ENCODE results near the gene GRAP.

The GRAP gene

DNA sequence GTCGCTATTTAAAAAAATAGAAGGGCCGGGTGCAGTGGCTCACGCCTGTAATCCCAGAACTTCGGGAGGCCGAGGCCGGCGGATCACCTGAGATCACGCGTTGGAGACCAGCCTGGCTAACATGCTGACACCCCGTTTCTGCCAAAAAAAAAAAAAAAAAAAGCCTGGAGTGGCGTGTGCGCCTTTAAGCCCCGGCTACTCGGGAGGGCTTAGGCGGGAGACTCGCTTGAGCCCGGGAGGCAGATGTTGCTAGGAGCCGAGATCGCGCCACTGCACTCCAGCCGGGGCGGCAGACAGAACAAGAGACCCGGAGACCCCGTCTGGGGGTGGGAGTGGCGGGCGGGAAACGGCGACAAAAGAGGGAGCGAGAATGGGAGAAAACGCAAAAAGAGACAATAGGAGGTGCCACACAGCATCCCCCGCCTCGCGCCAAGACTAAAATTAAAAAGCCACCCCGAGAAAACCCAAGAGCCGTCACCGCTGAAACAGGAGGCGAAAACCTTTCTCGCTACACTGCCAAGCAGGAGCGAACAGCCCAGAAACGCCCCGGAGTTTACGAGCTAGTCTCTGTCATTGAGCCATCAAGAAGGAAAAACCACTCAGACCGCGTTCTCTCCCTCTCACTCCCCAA, 16.7 kb upstream of the GRAP start (continued):
- TF ChIP-seq, protein P1, sequence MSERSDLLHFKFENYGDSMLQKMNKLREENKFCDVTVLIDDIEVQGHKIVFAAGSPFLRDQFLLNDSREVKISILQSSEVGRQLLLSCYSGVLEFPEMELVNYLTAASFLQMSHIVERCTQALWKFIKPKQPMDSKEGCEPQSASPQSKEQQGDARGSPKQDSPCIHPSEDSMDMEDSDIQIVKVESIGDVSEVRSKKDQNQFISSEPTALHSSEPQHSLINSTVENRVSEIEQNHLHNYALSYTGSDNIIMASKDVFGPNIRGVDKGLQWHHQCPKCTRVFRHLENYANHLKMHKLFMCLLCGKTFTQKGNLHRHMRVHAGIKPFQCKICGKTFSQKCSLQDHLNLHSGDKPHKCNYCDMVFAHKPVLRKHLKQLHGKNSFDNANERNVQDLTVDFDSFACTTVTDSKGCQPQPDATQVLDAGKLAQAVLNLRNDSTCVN (tag by site-specific recombination; optimal IDR thresholded peaks at IDR 0.05), result peak; percentile 58
- TF ChIP-seq ZNF423 (tag by site-specific recombination; IDR thresholded peaks at IDR 0.05), result peak; percentile 63; the same call in 1 of the 2 replicates
- TF ChIP-seq, protein P2, sequence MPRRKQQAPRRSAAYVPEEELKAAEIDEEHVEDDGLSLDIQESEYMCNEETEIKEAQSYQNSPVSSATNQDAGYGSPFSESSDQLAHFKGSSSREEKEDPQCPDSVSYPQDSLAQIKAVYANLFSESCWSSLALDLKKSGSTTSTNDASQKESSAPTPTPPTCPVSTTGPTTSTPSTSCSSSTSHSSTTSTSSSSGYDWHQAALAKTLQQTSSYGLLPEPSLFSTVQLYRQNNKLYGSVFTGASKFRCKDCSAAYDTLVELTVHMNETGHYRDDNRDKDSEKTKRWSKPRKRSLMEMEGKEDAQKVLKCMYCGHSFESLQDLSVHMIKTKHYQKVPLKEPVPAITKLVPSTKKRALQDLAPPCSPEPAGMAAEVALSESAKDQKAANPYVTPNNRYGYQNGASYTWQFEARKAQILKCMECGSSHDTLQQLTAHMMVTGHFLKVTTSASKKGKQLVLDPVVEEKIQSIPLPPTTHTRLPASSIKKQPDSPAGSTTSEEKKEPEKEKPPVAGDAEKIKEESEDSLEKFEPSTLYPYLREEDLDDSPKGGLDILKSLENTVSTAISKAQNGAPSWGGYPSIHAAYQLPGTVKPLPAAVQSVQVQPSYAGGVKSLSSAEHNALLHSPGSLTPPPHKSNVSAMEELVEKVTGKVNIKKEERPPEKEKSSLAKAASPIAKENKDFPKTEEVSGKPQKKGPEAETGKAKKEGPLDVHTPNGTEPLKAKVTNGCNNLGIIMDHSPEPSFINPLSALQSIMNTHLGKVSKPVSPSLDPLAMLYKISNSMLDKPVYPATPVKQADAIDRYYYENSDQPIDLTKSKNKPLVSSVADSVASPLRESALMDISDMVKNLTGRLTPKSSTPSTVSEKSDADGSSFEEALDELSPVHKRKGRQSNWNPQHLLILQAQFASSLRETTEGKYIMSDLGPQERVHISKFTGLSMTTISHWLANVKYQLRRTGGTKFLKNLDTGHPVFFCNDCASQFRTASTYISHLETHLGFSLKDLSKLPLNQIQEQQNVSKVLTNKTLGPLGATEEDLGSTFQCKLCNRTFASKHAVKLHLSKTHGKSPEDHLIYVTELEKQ (tag by site-specific recombination; IDR thresholded peaks at IDR 0.05; ENCODE audit: borderline replicate concordance), result peak; percentile 93; the same call in 1 of the 2 replicates
- TF ChIP-seq ZSCAN16 (tag by site-specific recombination; IDR thresholded peaks at IDR 0.05), result 0 out of 2 replicates have a peak, but pooled peaks have one; percentile 50
- TF ChIP-seq ZFHX2 (tag by site-specific recombination; conservative IDR thresholded peaks at IDR 0.05), result peak; percentile 20; the same call in 1 of the 2 replicates
- TF ChIP-seq, protein P3, sequence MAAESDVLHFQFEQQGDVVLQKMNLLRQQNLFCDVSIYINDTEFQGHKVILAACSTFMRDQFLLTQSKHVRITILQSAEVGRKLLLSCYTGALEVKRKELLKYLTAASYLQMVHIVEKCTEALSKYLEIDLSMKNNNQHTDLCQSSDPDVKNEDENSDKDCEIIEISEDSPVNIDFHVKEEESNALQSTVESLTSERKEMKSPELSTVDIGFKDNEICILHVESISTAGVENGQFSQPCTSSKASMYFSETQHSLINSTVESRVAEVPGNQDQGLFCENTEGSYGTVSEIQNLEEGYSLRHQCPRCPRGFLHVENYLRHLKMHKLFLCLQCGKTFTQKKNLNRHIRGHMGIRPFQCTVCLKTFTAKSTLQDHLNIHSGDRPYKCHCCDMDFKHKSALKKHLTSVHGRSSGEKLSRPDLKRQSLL (tag by site-specific recombination; IDR thresholded peaks at IDR 0.05), result peak; percentile 92; the same call in 1 of the 2 replicates
- peak; percentile 97 for TF ChIP-seq ZNF394 (tag by site-specific recombination; IDR thresholded peaks at IDR 0.05; ENCODE audit: borderline replicate concordance)
- TF ChIP-seq ZFP69B (tag by site-specific recombination; IDR thresholded peaks at IDR 0.05), result peak; percentile 83
- TF ChIP-seq, protein P4, sequence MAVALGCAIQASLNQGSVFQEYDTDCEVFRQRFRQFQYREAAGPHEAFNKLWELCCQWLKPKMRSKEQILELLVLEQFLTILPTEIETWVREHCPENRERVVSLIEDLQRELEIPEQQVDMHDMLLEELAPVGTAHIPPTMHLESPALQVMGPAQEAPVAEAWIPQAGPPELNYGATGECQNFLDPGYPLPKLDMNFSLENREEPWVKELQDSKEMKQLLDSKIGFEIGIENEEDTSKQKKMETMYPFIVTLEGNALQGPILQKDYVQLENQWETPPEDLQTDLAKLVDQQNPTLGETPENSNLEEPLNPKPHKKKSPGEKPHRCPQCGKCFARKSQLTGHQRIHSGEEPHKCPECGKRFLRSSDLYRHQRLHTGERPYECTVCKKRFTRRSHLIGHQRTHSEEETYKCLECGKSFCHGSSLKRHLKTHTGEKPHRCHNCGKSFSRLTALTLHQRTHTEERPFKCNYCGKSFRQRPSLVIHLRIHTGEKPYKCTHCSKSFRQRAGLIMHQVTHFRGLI (tag by site-specific recombination; IDR thresholded peaks at IDR 0.05), result peak; percentile 71
- TF ChIP-seq KLF7 (tag by site-specific recombination; IDR thresholded peaks at IDR 0.05; ENCODE audit: borderline replicate concordance), result peak; percentile 93
- TF ChIP-seq, protein P5, sequence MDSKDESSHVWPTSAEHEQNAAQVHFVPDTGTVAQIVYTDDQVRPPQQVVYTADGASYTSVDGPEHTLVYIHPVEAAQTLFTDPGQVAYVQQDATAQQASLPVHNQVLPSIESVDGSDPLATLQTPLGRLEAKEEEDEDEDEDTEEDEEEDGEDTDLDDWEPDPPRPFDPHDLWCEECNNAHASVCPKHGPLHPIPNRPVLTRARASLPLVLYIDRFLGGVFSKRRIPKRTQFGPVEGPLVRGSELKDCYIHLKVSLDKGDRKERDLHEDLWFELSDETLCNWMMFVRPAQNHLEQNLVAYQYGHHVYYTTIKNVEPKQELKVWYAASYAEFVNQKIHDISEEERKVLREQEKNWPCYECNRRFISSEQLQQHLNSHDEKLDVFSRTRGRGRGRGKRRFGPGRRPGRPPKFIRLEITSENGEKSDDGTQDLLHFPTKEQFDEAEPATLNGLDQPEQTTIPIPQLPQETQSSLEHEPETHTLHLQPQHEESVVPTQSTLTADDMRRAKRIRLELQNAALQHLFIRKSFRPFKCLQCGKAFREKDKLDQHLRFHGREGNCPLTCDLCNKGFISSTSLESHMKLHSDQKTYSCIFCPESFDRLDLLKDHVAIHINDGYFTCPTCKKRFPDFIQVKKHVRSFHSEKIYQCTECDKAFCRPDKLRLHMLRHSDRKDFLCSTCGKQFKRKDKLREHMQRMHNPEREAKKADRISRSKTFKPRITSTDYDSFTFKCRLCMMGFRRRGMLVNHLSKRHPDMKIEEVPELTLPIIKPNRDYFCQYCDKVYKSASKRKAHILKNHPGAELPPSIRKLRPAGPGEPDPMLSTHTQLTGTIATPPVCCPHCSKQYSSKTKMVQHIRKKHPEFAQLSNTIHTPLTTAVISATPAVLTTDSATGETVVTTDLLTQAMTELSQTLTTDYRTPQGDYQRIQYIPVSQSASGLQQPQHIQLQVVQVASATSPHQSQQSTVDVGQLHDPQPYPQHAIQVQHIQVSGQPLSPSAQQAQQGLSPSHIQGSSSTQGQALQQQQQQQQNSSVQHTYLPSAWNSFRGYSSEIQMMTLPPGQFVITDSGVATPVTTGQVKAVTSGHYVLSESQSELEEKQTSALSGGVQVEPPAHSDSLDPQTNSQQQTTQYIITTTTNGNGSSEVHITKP (tag by site-specific recombination; IDR thresholded peaks at IDR 0.05), result peak; percentile 72
- peak; percentile 65 for TF ChIP-seq EGR2 (tag by site-specific recombination; IDR thresholded peaks at IDR 0.05; ENCODE audit: low read depth)
- TF ChIP-seq, protein P6, sequence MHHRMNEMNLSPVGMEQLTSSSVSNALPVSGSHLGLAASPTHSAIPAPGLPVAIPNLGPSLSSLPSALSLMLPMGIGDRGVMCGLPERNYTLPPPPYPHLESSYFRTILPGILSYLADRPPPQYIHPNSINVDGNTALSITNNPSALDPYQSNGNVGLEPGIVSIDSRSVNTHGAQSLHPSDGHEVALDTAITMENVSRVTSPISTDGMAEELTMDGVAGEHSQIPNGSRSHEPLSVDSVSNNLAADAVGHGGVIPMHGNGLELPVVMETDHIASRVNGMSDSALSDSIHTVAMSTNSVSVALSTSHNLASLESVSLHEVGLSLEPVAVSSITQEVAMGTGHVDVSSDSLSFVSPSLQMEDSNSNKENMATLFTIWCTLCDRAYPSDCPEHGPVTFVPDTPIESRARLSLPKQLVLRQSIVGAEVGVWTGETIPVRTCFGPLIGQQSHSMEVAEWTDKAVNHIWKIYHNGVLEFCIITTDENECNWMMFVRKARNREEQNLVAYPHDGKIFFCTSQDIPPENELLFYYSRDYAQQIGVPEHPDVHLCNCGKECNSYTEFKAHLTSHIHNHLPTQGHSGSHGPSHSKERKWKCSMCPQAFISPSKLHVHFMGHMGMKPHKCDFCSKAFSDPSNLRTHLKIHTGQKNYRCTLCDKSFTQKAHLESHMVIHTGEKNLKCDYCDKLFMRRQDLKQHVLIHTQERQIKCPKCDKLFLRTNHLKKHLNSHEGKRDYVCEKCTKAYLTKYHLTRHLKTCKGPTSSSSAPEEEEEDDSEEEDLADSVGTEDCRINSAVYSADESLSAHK (tag by site-specific recombination; IDR thresholded peaks at IDR 0.05), result peak; percentile 87
- TF ChIP-seq ZEB2 (tag by site-specific recombination; IDR thresholded peaks at IDR 0.05), result peak; percentile 99
- TF ChIP-seq ZNF558 (tag by site-specific recombination; IDR thresholded peaks at IDR 0.05), result peak; percentile 82; the same call in 1 of the 2 replicates
- TF ChIP-seq, protein P7, sequence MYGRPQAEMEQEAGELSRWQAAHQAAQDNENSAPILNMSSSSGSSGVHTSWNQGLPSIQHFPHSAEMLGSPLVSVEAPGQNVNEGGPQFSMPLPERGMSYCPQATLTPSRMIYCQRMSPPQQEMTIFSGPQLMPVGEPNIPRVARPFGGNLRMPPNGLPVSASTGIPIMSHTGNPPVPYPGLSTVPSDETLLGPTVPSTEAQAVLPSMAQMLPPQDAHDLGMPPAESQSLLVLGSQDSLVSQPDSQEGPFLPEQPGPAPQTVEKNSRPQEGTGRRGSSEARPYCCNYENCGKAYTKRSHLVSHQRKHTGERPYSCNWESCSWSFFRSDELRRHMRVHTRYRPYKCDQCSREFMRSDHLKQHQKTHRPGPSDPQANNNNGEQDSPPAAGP (tag by site-specific recombination; IDR thresholded peaks at IDR 0.05), result peak; percentile 90; the same call in 1 of the 2 replicates
- peak; percentile 37 for TF ChIP-seq ZNF623 (tag by site-specific recombination; IDR thresholded peaks at IDR 0.05)
- TF ChIP-seq KLF9 (tag by site-specific recombination; IDR thresholded peaks at IDR 0.05; ENCODE audit: low read depth), result peak; percentile 70; the same call in 1 of the 2 replicates
- TF ChIP-seq ZNF768 (tag by site-specific recombination; IDR thresholded peaks at IDR 0.05), result peak; percentile 83
- peak; percentile 92; the same call in 1 of the 2 replicates for TF ChIP-seq ZNF2 (tag by site-specific recombination; IDR thresholded peaks at IDR 0.05)
- peak; percentile 75 for TF ChIP-seq MYNN (tag by site-specific recombination; IDR thresholded peaks at IDR 0.05; ENCODE audit: borderline replicate concordance)
- peak; percentile 88 for TF ChIP-seq HOXD13 (CRISPR knock-in tag; IDR thresholded peaks at IDR 0.05; ENCODE audit: borderline replicate concordance)
- TF ChIP-seq ZNF391 (tag by site-specific recombination; IDR thresholded peaks at IDR 0.05; ENCODE audit: borderline replicate concordance, low read depth), result peak; percentile 93; the same call in 1 of the 2 replicates

Measured in HEK293 (cell line).